ENCODE measurements around the gene ARHGAP12.

Gene ARHGAP12

DNA sequence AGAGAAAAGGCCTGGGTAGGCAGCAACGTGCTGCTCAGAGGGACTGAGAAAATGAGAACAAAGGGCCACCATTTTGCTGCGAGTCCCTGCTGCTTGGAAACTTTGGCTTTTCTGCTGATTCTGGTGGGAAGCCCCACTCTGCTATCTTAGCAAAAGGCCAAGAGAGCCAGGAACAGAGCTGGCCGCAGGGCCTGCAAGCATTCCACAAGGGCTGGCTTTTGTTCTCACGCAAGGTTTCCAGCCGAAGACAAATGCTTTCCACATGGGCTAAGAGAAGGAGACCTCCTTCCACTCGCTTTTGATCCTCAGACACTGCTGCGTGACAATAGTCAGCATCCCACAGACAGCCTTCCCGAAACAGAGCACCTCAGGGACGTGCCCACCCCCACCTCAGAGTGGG is 163.1 kb downstream of the ARHGAP12 start:
- DNase-seq (ENCODE audit: low read depth), result no peak

- no peak for DNase-seq (ENCODE audit: low read depth)
Observed at GRCh38 chr10:31762316-31762715, 166.3 kb downstream of the ARHGAP12 start.

DNA sequence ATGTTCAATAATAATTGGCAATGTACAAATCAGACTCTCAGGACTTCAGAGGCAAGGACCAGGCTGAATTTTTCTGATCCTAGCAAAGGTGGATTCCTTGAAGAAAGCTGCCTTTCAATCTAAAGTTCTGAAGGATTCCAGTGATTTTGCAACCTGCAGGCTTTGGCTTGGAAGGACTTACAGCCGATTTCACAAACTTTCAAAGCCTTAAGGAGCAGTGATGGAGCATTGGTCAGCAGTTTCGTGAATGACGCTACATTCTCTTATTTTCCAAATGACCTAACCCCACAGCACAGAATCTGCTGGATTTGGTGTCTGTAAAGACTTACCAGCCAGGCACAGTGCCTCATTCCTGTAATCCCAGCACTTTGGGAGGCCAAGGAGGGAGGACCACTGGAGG is 167.5 kb downstream of the ARHGAP12 start:
- no peak for DNase-seq (ENCODE audit: low read depth)

GRCh38 chr10:31760674-31761081 is 168.0 kb downstream of the ARHGAP12 start:
- DNase-seq (ENCODE audit: low read depth), result no peak

DNA sequence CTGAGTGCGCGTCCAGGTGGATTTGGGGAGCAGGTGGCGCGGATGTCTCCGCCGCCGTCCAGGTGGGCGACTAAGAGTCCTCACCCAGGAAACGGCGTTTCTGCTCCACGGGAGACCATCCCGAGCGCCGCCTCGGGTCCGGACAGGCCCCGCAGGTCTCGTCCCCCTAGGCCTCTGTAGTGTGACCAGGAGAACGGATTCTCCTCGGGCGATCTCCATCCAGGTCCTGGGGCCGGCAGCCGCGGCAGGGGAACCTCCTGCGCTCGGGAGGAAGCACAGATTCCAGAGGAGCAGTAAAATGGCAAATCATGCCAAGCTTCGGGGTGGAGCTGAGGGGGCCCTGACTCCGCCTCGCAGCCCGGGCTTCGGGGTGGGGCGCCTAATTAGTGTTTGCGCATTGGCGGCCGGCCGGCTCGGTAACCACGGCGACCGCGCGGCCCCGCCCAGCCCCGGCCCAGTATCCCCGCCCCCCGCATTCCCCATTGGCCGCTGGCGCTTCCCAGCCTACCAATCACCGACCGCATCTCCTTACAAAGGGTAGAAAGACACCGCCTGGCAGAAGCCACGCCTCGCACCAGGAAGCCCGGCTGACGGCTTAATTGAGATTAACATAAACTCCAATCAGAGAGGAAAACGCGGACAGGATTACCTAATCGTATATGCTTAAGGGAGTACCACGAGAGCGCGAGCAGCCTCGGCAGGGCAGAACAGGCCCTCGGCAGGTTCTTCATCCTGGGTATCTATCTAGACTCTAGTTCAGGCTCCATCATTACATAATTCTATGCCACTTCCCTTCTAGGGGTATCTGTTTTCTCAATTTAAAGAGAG is 168.6 kb downstream of the ARHGAP12 start:
- peak; percentile 92 for DNase-seq (ENCODE audit: low read depth)

GRCh38 chr10:31759124-31759798 is 169.4 kb downstream of the ARHGAP12 start:
- peak; percentile 53 for DNase-seq (ENCODE audit: low read depth)

- DNase-seq (ENCODE audit: low read depth), result no peak
Observed at GRCh38 chr10:31758495-31758894, 170.1 kb downstream of the ARHGAP12 start.

GRCh38 chr10:31757831-31758230 is 170.8 kb downstream of the ARHGAP12 start:
- DNase-seq (ENCODE audit: low read depth), result no peak

DNA sequence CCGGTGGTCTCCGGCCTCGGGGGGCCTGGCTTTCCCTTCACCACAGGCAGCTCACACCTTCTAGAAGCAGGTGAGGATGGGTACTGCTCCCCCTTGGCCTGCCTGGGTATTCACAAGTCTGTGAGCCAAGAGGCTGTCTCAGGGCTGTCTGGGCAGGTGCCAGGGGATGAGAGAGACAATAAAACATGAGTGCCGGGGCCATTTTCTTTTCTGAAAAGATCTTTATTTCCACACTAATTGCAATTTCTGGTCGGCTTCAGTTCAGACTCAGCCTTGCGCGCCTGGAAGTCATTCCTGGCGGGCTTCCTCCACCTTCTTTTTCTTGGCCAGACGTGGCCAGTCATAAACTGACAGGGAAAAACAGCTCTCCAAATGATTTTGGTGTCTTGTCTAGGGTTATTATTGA is 171.2 kb downstream of the ARHGAP12 start:
- no peak for DNase-seq (ENCODE audit: low read depth)

- DNase-seq (ENCODE audit: low read depth), result no peak
Observed at GRCh38 chr10:31756729-31757110, 171.9 kb downstream of the ARHGAP12 start.

- DNase-seq (ENCODE audit: low read depth), result no peak
Observed at GRCh38 chr10:31756101-31756728, 172.4 kb downstream of the ARHGAP12 start.
